Fibroblast of villous mesenchyme (primary cell): ENCODE results near the gene SCAMP1. TPM values are rescaled to one million over a fixed set of nuclear protein-coding genes. Genes with fewer than 3 reads are reported as not detected.
A peak's percentile ranks its signal among the peaks of the same experiment; 100 is the strongest.
"Not testable (repeated sequence)": the region's sequence is repeated elsewhere in the genome, so short reads cannot be mapped to it uniquely, and the experiment has no call there.

Experiments
- DNase-seq: peaks from one replicate; pipeline ENCODE4 v3.0.0-alpha.2; 2010; ENCODE audit warnings: low read depth
- H3K4me3 ChIP-seq: 2 replicates; pipeline ENCODE4 v1.5.1; 2011; ENCODE audit warnings: low read depth, mild to moderate bottlenecking, low read length
- total RNA-seq: library from RNA; depleted of rRNA; stranded (reverse); fragments of >200 nt; gene quantifications from 2 replicates; pipeline ENCODE4 v1.2.3, GENCODE V29; 2012
- TF ChIP-seq, protein P1 (sequence below): IDR thresholded peaks from 2 replicates; pipeline ENCODE4 v1.5.1; 2012; ENCODE audit warnings: low read depth, mild to moderate bottlenecking, low read length; ENCODE audit not compliant: insufficient read depth

Gene SCAMP1
- total RNA-seq, 1 donor = 61.7 TPM

DNA sequence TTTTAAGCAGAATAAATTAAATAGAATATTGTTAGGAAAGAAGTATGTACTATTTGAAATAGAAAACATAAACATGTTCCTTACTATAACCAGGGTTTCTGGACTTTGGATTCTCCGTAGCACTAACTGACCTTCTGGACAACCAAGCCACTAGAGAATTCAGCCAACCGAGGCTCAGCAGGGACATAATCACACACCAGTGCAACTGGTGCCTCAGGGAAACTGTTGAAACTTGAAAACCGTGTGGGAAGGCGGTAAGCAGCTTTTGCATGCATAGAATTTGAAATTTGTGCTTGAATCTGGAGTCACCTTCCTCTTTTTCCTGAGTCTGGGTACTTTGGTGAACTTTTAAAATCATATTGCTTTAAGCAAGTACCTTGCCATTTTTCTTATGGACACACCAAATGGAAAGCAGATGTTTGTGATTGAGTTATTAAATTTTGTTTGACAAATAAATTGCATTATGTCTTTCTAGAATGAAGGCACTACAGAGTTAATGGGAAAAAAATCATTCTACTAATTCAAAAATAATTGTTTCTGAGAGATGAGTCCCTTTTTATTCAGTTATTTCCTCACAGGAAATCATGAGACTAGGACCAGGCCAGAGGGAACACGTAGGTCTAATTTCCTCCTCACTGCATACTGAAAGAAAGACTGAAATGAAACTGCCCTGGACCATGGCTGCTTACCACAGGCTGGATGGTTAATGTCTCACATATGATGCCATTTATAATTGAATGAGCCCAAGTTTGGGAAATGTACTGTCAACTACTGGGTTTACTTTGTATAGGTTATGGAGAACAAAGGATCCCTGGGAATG, 20.6 kb upstream of the SCAMP1 start:
- H3K4me3 ChIP-seq = no peak overlapping the region
- no peak for DNase-seq
- TF ChIP-seq, protein P1, sequence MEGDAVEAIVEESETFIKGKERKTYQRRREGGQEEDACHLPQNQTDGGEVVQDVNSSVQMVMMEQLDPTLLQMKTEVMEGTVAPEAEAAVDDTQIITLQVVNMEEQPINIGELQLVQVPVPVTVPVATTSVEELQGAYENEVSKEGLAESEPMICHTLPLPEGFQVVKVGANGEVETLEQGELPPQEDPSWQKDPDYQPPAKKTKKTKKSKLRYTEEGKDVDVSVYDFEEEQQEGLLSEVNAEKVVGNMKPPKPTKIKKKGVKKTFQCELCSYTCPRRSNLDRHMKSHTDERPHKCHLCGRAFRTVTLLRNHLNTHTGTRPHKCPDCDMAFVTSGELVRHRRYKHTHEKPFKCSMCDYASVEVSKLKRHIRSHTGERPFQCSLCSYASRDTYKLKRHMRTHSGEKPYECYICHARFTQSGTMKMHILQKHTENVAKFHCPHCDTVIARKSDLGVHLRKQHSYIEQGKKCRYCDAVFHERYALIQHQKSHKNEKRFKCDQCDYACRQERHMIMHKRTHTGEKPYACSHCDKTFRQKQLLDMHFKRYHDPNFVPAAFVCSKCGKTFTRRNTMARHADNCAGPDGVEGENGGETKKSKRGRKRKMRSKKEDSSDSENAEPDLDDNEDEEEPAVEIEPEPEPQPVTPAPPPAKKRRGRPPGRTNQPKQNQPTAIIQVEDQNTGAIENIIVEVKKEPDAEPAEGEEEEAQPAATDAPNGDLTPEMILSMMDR = no peak

DNA sequence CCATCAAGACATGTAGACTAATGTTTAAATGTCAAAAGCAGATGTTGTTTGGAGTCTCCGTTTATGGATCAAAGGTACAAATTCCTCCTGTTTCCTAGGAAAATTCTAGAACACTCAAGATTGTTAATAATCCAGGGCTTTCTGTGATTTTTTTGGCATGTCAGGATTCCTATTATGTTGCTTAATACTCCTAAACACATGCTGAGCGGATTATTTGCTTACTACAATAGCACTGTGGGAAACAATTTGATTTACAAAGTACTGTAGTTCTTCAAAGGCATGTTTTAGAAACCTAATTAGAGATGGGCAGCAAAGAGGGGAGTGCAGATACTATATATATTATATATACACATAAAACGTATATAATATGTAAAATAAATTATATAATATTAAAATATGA, 19.0 kb upstream of the SCAMP1 start:
- TF ChIP-seq, protein P1 = no peak
- no peak for DNase-seq
- no peak overlapping the region for H3K4me3 ChIP-seq

DNA sequence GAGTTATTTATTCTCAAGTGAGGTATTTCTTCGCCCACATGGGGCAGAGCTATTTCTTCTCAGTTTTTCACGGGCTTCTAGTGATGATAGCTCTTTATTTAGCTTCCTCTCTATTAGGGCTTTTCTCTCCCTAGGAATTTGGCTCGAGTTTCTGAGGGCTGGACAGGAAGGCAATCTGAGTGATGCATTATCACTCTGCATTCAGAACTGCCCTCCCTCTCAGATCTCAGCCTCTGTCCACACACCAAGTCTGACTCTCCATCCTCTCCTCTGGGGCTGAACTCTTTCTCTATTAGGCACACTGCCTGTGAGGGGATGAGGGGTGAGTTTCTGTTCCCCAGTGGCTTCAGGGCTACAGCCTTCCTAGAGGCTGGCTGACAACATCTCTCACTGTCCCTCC, 14.9 kb upstream of the SCAMP1 start:
- no peak overlapping the region for H3K4me3 ChIP-seq
- no peak for DNase-seq
- TF ChIP-seq, protein P1 = no peak

DNA sequence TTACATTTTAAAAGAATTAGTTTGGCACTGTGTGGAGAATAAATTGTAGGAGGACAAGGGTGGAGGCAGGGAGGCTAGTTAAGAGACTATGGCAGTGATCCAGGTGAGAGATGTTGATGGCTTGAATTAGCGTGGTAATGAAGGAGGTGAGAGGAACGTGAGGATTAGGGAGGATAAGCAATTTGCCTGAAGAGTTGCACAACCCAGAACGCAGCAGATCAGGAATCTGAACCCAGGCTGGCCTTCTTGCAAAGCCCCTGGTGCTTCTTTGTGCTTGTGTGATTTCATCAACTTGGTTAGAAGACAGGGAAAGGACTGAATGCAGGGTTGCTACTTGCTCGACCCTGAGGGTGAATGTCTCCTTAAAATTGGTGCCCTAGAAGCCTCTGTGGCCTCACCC, 6.9 kb upstream of the SCAMP1 start:
- H3K4me3 ChIP-seq = no peak overlapping the region
- TF ChIP-seq, protein P1 = no peak

DNA sequence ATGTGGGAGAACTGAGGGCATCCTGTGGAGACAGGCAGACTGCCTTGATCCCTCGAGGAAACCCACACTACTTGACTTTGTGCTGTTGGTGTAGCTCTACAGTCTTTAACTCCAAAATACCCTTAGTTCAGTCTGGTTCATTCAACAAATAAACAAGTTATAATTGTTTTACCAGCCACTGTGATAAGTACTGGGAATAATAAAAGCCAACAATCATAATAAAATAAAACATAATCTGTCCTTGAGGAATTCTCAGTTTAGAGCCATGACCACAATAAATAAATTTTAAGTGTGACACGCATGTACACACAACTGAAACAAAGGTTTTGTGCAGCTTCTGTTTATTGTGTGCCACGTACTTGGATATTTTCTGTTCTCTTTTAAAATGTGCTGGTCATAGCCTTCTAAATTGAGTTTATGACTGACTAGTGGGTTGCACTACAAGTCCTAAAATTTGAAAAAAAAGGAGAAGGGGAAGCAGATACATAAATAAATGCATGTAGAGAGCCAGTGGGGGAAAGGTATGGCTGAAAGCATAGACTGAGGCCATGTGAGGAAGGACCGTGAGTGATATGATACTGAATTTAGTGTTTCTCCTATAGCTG, 6.2 kb upstream of the SCAMP1 start:
- no peak overlapping the region for H3K4me3 ChIP-seq
- DNase-seq = no peak
- TF ChIP-seq, protein P1 = no peak

More for the DNA sequence above, 6.9 kb upstream of the SCAMP1 start:
- DNase-seq = peak; percentile 34

DNA sequence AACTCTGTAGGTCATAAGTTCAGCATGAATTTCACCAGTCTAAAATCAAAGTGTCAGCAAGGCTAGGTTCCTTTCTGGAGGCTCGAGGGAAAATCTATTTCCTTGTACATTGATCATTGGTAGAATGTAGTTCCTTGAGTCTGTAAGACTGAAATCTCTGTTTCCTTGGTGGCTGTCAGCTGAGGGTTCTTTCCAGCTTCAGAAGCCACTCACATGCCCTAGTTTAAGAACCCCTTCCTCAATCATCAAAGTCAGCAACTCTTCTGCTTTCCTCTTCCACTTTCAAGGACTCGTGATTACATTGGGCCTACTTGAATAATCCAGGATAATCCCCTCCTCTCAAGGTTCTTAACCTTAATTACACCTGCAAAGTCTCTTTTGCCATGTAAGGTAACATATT, 4.9 kb upstream of the SCAMP1 start:
- H3K4me3 ChIP-seq = no peak overlapping the region
- no peak for DNase-seq
- TF ChIP-seq, protein P1 = no peak

DNA sequence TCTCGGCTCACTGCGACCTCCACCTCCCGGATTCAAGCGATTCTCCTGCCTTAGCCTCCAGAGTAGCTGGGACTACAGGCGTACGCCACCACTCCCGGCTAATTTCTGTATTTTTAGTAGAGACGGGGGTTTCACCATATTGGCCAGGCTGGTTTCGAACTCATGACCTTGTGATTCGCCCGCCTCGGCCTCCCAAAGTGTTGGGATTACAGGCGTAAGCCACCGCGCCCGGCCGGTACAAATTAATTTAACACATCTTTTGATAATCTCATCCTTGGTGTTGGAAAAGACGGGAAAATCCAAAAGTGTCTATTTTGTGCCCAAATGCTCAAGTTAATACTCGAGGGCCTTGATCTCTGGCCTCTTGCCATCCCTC, 974 bp upstream of the SCAMP1 start:
- DNase-seq = not testable (repeated sequence)
- peak overlapping the region; percentile 97 for H3K4me3 ChIP-seq
